ENCODE results near the gene BRME1.

Gene BRME1

DNA sequence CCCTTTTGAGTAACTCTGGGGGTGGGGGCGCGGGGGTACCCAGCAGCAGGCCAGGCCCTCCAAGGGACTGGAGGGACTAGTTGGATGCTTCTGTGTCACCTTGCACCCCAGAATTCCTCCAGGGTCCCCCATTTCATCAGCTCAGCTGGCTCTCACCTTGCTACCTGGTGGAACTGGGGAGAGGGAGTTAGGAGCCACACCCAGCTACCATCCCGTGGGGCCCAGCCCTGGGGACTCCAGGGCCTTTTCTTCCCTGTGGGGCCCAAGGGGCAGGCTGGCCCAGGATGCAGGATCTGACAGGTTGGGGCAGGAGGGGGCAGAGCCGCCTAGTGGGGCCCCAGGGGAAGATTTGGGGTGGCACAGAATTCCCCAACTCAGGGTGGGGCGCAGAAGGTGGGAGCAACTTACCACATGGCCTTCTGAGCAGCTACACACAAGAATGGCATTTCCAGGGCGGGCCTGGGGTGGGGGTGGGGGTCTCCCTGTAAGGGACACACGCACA, 61.7 kb downstream of the BRME1 start:
- TF ChIP-seq, protein P1, sequence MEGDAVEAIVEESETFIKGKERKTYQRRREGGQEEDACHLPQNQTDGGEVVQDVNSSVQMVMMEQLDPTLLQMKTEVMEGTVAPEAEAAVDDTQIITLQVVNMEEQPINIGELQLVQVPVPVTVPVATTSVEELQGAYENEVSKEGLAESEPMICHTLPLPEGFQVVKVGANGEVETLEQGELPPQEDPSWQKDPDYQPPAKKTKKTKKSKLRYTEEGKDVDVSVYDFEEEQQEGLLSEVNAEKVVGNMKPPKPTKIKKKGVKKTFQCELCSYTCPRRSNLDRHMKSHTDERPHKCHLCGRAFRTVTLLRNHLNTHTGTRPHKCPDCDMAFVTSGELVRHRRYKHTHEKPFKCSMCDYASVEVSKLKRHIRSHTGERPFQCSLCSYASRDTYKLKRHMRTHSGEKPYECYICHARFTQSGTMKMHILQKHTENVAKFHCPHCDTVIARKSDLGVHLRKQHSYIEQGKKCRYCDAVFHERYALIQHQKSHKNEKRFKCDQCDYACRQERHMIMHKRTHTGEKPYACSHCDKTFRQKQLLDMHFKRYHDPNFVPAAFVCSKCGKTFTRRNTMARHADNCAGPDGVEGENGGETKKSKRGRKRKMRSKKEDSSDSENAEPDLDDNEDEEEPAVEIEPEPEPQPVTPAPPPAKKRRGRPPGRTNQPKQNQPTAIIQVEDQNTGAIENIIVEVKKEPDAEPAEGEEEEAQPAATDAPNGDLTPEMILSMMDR (conservative IDR thresholded peaks at IDR 0.05): no peak
- H3K27ac ChIP-seq: no peak overlapping the region

DNA sequence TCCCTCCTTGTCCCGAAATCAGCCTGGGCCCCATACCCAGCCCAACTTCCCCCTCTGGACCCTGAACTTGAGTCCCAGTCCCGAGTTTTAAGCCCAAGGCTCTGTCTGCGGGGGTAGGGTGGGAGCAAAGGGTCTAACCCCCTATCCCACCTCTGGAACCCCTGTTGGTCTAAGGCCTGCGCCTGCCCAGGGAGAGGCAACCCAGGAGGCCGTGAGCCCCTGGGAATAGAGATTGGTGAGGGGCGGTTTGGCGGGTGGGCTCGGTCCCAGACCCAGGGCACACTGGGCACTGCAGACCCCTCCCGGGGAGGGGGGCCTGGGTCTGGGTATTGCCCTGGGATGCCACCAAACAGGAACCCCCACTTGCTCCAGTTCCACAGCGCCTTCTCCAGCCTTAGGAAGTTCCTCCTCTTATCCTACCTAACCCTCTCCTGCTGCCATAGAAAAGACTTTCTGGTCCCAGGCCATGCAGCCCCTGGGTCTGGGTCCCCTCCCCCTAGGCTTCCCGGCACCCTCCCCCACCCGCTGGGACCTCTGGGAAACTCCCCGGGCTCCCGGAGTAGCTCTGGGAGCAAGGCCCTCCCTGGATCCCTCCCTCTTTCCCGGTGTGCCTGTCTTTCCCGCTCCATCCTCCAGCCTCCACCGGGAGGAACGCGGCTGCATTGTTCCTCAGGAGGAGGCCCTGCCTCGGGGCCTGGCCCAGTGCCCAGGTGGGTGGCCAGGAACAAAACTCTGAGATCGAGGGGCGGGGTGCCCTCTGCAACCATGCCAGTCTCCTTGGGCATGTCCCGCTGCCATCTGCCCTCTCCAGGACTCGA, 62.6 kb downstream of the BRME1 start:
- H3K27ac ChIP-seq: peak overlapping the region; percentile 68; the same call in 1 of the 2 replicates
- TF ChIP-seq, protein P1 (conservative IDR thresholded peaks at IDR 0.05): no peak

DNA sequence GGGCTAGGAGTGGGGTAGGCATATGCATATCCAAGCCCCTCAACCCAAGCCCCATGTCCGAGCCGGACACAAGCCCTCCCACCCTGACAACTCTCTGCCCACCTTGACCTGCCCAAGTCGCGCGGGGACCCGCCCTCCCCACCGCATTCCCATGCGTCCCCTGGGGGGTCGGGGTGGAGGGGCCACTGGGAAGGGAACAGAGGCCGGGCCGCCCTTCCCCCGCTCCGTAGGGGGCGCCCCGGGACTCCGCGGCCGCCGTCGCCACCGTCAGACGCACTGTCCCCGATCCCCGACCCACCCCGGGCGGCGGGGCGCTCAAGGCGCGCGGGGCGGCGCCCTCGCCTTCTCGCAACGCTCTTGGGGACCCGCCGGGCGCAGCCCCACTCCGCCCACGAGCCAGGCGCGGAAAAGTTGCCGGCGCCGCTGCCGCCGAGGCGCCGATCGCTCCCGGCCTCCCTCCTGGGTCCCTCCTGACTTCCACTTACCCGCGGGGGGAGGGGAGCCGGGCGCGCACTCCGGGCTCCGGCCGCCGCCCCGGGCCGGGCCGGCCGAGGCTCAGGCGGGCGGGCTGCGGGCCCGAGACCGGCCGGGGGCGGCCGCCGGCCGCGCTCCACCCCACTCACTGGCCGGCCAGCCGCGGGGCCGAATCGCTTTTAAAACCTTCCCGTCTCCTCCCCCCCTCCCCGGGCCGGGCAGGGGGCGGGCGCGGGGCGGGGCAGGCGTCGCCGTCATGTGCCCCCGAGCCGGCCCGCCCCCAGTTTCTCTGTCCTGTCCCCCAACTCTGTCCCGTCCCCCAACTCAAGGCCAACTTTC, 63.4 kb downstream of the BRME1 start:
- H3K27ac ChIP-seq: peak overlapping the region; percentile 68; the same call in 1 of the 2 replicates

DNA sequence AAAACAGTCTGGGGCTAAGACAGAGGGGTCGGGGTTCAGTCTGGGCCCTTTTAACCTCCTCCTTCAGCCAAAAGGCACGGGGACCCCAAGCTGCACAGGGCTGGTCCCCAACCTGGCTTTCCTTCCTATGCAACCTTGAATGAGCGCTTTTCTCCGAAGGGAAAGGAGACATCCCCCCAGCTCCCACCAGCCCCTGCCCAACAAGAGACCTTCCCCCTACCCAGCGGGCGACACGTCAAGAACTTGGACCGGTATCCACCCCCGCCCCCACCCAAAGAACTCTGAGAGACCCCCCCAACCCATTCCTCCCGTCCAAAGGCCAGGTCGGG, 64.0 kb downstream of the BRME1 start:
- H3K27ac ChIP-seq: no peak overlapping the region; the same call in 1 of the 2 replicates
- TF ChIP-seq, protein P1 (conservative IDR thresholded peaks at IDR 0.05): no peak

More for the DNA sequence above, 63.4 kb downstream of the BRME1 start:
- TF ChIP-seq, protein P1 (conservative IDR thresholded peaks at IDR 0.05): peak; percentile 16; the same call in 1 of the 2 replicates

DNA sequence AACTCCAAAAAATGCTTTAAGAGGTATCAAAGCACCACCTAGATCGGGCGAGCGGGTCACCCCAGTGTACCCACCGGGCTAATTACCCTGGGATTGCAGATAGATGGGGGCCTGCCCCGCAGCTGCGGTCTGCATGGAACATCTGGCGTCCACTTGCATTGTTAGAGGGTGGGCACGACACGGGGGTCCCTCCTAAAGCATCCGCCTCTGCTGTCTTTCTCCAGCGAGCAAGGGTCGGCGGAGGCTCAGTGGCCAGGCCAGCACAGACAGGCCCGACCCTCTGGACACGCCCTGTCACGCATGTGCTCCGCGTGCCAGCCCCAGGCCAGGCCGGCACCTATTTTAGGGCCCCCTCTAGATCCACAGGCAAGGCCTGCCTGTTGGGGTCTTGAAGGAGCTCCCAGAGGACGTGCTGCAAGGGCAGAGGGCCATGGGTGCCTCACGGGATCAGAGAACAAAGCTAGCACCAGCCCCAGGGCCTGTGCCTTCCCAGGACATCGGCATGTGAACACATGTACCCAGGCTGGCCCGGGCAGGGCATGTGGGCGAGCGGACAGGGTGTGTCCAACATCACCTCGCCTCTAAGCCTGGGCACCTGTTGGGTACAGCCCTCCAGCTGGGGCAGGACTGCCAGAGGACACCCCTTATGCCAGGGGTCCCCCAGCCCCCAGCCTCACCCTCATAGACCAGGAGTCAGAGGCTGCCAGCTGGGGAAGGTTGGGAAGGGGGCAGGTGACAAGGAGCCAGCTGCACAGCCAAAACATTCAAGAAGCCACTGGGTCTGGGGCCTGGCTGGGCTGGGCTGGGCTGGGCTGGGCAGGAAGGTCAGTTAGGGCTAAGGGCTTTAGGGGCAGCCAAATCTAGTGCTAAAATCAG, 64.6 kb downstream of the BRME1 start:
- TF ChIP-seq, protein P1 (conservative IDR thresholded peaks at IDR 0.05): no peak
- H3K27ac ChIP-seq: no peak overlapping the region

DNA sequence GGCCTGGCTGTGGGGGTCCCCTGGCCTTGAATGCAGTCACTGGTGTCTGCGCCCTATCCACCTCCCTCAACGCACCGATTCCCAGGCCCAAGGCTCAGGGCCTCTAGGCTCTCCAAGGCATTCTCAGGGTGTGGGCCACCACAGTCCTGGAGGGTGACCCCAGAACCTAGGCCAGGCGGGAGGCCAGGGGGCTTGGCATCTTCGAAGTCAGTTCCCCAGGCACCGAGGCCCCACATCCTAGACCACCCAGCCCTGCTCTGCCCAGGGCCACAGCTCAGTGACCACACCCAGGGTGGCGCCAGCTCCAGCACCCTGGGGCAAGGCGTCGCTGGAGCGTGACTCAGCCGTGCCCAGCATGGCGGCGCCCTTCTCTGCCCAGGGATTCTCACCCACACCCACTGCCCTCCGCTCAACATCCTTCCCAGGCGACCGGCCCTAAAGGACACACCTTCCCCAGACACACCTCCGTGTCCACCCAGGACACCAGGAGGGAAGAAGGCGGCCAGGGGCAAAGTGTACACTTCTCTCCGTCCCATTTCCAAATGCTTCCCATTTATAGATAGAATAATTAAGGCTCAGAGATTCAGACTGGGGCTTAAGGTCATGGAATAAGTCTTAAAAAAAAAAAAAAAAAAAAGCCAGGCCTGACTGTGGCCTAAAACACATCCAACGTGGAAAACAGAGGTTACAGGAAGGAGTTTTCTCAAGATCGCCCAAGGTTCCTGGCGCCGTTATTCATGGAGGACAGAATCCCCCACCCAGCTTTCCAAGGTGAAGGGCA, 65.4 kb downstream of the BRME1 start:
- no peak overlapping the region for H3K27ac ChIP-seq
- TF ChIP-seq, protein P1 (conservative IDR thresholded peaks at IDR 0.05): no peak
